SK-N-SH (cell line): ENCODE measurements around the gene ZNF783.

Experiments
- CTCF ChIP-seq: fragments of 200-600 bp; sonication (generic); IDR thresholded peaks from 2 replicates; pipeline ENCODE4 v1.6.1; 2017; ENCODE audit warnings: antibody characterized with exemption, mild to moderate bottlenecking, moderate library complexity
- GATA2 ChIP-seq: sonication (generic); formaldehyde crosslinking; IDR thresholded peaks from 2 replicates; pipeline ENCODE4 v1.5.0; 2020; ENCODE audit warnings: mild to moderate bottlenecking, missing genetic modification reagents
- JUND ChIP-seq: IDR thresholded peaks from 2 replicates; pipeline ENCODE4 v1.4.0; 2012
- NFIC ChIP-seq: IDR thresholded peaks from 2 replicates; pipeline ENCODE4 v1.4.0; 2012; ENCODE audit warnings: borderline replicate concordance
- NRF1 ChIP-seq: IDR thresholded peaks from 2 replicates; pipeline ENCODE4 v1.6.1; 2012; ENCODE audit warnings: low read depth, mild to moderate bottlenecking, low read length
- POLR2AphosphoS5 ChIP-seq: IDR thresholded peaks from 2 replicates; pipeline ENCODE4 v1.6.1; 2012; ENCODE audit warnings: low read depth, low read length
- RAD21 ChIP-seq: IDR thresholded peaks from 2 replicates; pipeline ENCODE4 v1.6.1; 2012; ENCODE audit warnings: mild to moderate bottlenecking, low read length
- RCOR1 ChIP-seq: fragments of 150-350 bp; IDR thresholded peaks from 2 replicates; pipeline ENCODE4 v1.6.1; 2017; ENCODE audit warnings: antibody characterized with exemption, low read length
- REST ChIP-seq: IDR thresholded peaks from 2 replicates; pipeline ENCODE4 v1.6.1; 2012; ENCODE audit warnings: mild to moderate bottlenecking, low read depth, low read length, moderate library complexity
- SMC3 ChIP-seq: IDR thresholded peaks from 2 replicates; pipeline ENCODE4 v1.6.1; 2012; ENCODE audit warnings: low read depth, low read length, improper control_type of control experiment
- TCF12 ChIP-seq: IDR thresholded peaks from 2 replicates; pipeline ENCODE4 v1.4.0; 2012
- YY1 ChIP-seq: IDR thresholded peaks from 2 replicates; pipeline ENCODE4 v1.4.0; 2012; ENCODE audit warnings: low read depth, mild to moderate bottlenecking
- TF ChIP-seq, protein P1 (sequence below): IDR thresholded peaks from 2 replicates; pipeline ENCODE4 v1.4.0; 2012; ENCODE audit warnings: low read depth, borderline replicate concordance

DNA sequence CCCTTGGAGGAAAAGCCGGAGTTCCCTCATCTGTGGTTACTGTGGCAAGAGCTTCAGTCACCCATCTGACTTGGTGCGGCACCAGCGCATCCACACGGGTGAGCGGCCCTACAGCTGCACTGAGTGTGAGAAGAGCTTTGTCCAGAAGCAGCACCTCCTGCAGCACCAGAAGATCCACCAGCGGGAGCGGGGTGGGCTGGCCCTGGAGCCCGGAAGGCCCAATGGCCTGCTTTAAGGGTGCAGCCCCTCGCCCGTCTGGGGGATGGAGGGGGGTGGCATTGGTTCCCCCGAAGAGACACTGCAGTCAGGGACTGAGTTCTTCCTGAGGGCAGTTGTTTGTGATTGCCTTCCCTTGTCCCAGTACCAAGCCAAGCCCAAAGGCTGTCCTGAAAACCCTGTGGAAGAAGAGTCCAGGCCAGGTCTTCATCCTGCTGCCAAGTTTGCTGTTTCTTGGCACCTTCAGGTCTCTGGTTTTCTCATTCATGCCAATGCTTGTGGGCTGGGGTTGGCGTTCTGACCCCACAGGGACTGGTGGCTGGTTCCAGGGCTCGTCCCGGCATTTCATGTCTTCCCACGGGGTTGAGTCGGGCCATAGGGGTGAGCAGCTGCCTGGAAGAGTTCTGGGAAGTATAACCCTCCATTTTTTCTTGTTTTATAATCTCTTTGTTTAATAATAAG lies 7.7 kb upstream of the ZNF783 start:
- no peak for TF ChIP-seq CTCF
- no peak for TF ChIP-seq RAD21
- TF ChIP-seq TCF12, result no peak
- no peak for TF ChIP-seq JUND
- no peak for TF ChIP-seq SMC3
- TF ChIP-seq RCOR1, result no peak
- TF ChIP-seq GATA2 (CRISPR knock-in tag), result no peak
- TF ChIP-seq REST, result no peak
- no peak for TF ChIP-seq POLR2AphosphoS5
- no peak for TF ChIP-seq NRF1
- no peak for TF ChIP-seq YY1
- TF ChIP-seq, protein P1, sequence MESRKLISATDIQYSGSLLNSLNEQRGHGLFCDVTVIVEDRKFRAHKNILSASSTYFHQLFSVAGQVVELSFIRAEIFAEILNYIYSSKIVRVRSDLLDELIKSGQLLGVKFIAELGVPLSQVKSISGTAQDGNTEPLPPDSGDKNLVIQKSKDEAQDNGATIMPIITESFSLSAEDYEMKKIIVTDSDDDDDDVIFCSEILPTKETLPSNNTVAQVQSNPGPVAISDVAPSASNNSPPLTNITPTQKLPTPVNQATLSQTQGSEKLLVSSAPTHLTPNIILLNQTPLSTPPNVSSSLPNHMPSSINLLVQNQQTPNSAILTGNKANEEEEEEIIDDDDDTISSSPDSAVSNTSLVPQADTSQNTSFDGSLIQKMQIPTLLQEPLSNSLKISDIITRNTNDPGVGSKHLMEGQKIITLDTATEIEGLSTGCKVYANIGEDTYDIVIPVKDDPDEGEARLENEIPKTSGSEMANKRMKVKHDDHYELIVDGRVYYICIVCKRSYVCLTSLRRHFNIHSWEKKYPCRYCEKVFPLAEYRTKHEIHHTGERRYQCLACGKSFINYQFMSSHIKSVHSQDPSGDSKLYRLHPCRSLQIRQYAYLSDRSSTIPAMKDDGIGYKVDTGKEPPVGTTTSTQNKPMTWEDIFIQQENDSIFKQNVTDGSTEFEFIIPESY, result no peak
- no peak for TF ChIP-seq NFIC
